ENCODE data around the gene ATP2C1.

Gene ATP2C1, protein sequence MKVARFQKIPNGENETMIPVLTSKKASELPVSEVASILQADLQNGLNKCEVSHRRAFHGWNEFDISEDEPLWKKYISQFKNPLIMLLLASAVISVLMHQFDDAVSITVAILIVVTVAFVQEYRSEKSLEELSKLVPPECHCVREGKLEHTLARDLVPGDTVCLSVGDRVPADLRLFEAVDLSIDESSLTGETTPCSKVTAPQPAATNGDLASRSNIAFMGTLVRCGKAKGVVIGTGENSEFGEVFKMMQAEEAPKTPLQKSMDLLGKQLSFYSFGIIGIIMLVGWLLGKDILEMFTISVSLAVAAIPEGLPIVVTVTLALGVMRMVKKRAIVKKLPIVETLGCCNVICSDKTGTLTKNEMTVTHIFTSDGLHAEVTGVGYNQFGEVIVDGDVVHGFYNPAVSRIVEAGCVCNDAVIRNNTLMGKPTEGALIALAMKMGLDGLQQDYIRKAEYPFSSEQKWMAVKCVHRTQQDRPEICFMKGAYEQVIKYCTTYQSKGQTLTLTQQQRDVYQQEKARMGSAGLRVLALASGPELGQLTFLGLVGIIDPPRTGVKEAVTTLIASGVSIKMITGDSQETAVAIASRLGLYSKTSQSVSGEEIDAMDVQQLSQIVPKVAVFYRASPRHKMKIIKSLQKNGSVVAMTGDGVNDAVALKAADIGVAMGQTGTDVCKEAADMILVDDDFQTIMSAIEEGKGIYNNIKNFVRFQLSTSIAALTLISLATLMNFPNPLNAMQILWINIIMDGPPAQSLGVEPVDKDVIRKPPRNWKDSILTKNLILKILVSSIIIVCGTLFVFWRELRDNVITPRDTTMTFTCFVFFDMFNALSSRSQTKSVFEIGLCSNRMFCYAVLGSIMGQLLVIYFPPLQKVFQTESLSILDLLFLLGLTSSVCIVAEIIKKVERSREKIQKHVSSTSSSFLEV
- 53.8 to 60.8 (median 56.4) reads per million in 3 donors for total RNA-seq

- no peaks in the 10 kb centered on the region for H3K9me3 ChIP-seq (ENCODE audit: control insufficient read depth, low read length)
- H3K27ac ChIP-seq (ENCODE audit: insufficient read depth, low read length, poor library complexity, severe bottlenecking), result peak within 1 kb of the TSS; percentile 98
- H3K4me1 ChIP-seq (ENCODE audit: control insufficient read depth, insufficient read depth, low read length, poor library complexity, severe bottlenecking), result peaks cover 9% of the 10 kb centered on the region
- DNase-seq, result peak; percentile 82 to 89 (median 85)
- no peaks in the 10 kb centered on the region for H3K27me3 ChIP-seq (replicated peaks; ENCODE audit: control insufficient read depth, insufficient read depth, low read length, poor library complexity, severe bottlenecking)
- no peaks in the 10 kb centered on the region for H3K36me3 ChIP-seq (ENCODE audit: control insufficient read depth, insufficient read depth, low read length)
- H3K4me3 ChIP-seq (ENCODE audit: insufficient read depth, low read depth, low read length, poor library complexity, severe bottlenecking), result peak within 1 kb of the TSS; percentile 98
Observed at GRCh38 chr3:130893376-130894129, at the start of gene ATP2C1. Gene ATP2C1, plus strand, starts transcription at chr3:130894084. Its CDS starts 686 bp downstream, at chr3:130894770.

DNA sequence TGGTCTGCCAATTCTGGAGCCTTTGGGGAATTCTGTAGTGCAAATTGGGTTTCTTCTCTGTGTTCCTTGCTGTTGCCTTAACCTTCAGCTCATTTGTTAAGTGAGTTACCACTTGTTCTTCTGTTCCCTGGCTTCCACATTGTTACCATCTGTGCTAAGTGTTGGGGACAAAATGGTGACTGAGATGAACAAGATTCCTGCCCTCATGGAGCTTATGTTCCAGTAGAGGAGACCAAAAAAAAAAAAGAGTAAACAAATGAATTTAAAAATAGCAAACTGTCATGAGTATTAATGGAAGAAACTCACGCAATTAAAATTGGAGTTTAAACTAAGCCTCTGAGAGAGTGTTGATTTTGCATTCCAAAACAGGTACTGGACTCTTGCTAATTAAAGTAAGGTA is 49.4 kb upstream of the ATP2C1 start:
- no peak overlapping the region for H3K4me3 ChIP-seq (ENCODE audit: insufficient read depth, low read depth, low read length, poor library complexity, severe bottlenecking)
- no peaks in the 10 kb centered on the region for H3K4me1 ChIP-seq (ENCODE audit: control insufficient read depth, insufficient read depth, low read length, poor library complexity, severe bottlenecking)
- H3K27me3 ChIP-seq (replicated peaks; ENCODE audit: control insufficient read depth, insufficient read depth, low read length, poor library complexity, severe bottlenecking), result no peaks in the 10 kb centered on the region
- no peaks in the 10 kb centered on the region for H3K36me3 ChIP-seq (ENCODE audit: control insufficient read depth, insufficient read depth, low read length)
- no peak overlapping the region for H3K27ac ChIP-seq (ENCODE audit: insufficient read depth, low read length, poor library complexity, severe bottlenecking)
- no peak for DNase-seq
- H3K9me3 ChIP-seq (ENCODE audit: control insufficient read depth, low read length), result no peaks in the 10 kb centered on the region

DNA sequence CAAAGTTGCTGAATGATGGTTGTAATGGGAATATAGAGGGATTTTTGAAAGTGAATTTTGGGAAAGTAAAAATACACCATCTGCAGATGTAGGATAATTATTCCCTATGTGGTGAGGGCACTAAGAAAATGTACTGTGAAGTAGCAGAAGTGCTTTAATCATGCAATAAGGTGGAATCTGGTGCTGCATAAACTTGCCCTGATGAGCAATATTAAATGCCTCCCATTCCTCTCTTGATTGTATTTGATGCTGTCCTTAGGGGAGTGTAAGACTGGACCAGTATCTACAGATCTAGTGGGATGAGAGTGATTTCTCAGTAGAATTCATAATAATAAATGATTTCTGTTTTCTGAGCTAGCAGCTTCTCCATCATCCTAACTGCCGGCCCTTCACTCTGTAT is 47.7 kb upstream of the ATP2C1 start:
- Histone ChIP-seq H3K27me3 (replicated peaks; ENCODE audit: control insufficient read depth, insufficient read depth, low read length, poor library complexity, severe bottlenecking) (no peaks in the 10 kb centered on the region), H3K4me1 (ENCODE audit: control insufficient read depth, insufficient read depth, low read length, poor library complexity, severe bottlenecking) (peaks cover 2% of the 10 kb centered on the region), H3K4me3 (ENCODE audit: insufficient read depth, low read depth, low read length, poor library complexity, severe bottlenecking) (no peak overlapping the region), H3K36me3 (ENCODE audit: control insufficient read depth, insufficient read depth, low read length) (no peaks in the 10 kb centered on the region), H3K9me3 (ENCODE audit: control insufficient read depth, low read length) (no peaks in the 10 kb centered on the region), H3K27ac (ENCODE audit: insufficient read depth, low read length, poor library complexity, severe bottlenecking) (no peak overlapping the region)
- no peak for DNase-seq

DNA sequence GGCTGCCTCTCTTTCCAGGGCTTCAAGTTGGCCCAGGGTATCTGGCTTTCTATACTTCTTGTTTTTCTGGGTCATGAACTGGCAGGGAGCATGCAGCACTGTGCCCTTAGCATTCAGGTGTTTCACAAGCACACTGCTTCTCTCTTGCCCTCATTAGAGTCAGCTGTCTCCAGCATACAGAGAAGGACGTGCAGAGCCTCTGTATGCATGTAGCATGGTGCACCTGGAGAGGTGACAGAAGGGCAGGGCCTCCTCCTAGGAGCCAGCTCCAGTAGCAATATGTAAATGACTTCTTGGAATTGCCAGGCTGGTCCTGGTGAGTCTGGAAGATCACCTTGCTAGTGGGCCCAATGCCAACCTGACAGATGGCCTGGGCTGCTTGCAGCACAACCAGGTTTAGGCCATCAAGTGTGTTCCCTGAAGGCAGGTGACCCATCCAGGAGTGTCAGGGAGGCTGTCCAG is 44.8 kb upstream of the ATP2C1 start:
- H3K27ac ChIP-seq (ENCODE audit: insufficient read depth, low read length, poor library complexity, severe bottlenecking), result no peak overlapping the region
- H3K4me3 ChIP-seq (ENCODE audit: insufficient read depth, low read depth, low read length, poor library complexity, severe bottlenecking), result no peak overlapping the region
- no peak for DNase-seq

GRCh38 chr3:130850044-130850797 is 43.7 kb upstream of the ATP2C1 start:
- DNase-seq, result peak; percentile 2 to 17 (median 16)

More for the DNA sequence above, 44.8 kb upstream of the ATP2C1 start:
- Histone ChIP-seq H3K36me3 (ENCODE audit: control insufficient read depth, insufficient read depth, low read length) (no peaks in the 10 kb centered on the region), H3K9me3 (ENCODE audit: control insufficient read depth, low read length) (no peaks in the 10 kb centered on the region), H3K4me1 (ENCODE audit: control insufficient read depth, insufficient read depth, low read length, poor library complexity, severe bottlenecking) (peaks cover 2% of the 10 kb centered on the region), H3K27me3 (replicated peaks; ENCODE audit: control insufficient read depth, insufficient read depth, low read length, poor library complexity, severe bottlenecking) (no peaks in the 10 kb centered on the region)

DNA sequence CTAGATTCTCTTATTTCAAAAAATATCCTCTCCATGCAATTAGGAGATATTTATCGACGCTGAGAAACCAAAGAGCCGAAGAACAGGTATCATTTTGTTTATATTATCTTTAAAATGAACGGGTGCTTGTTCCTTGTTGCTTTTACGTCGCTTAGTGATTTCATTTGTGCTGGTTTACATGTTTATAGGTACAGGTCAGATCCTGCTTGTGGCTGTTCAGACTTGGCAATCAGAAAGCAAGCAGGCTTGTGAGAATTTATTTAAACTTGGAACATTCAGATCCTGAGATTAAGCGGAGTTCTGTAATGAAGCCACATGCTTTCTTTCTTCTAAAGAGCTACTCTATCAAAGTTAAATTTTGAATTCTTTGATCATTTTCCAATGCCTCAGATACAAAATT is 43.0 kb upstream of the ATP2C1 start:
- H3K36me3 ChIP-seq (ENCODE audit: control insufficient read depth, insufficient read depth, low read length), result no peaks in the 10 kb centered on the region
- no peak for DNase-seq
- no peak overlapping the region for H3K4me3 ChIP-seq (ENCODE audit: insufficient read depth, low read depth, low read length, poor library complexity, severe bottlenecking)
- peaks cover 2% of the 10 kb centered on the region for H3K4me1 ChIP-seq (ENCODE audit: control insufficient read depth, insufficient read depth, low read length, poor library complexity, severe bottlenecking)
- no peak overlapping the region for H3K27ac ChIP-seq (ENCODE audit: insufficient read depth, low read length, poor library complexity, severe bottlenecking)
- no peaks in the 10 kb centered on the region for H3K27me3 ChIP-seq (replicated peaks; ENCODE audit: control insufficient read depth, insufficient read depth, low read length, poor library complexity, severe bottlenecking)
- no peaks in the 10 kb centered on the region for H3K9me3 ChIP-seq (ENCODE audit: control insufficient read depth, low read length)

More at GRCh38 chr3:130850044-130850797, 43.7 kb upstream of the ATP2C1 start:
- Histone ChIP-seq H3K4me1 (ENCODE audit: control insufficient read depth, insufficient read depth, low read length, poor library complexity, severe bottlenecking) (peaks cover 2% of the 10 kb centered on the region), H3K9me3 (ENCODE audit: control insufficient read depth, low read length) (no peaks in the 10 kb centered on the region), H3K36me3 (ENCODE audit: control insufficient read depth, insufficient read depth, low read length) (no peaks in the 10 kb centered on the region), H3K27me3 (replicated peaks; ENCODE audit: control insufficient read depth, insufficient read depth, low read length, poor library complexity, severe bottlenecking) (no peaks in the 10 kb centered on the region), H3K4me3 (ENCODE audit: insufficient read depth, low read depth, low read length, poor library complexity, severe bottlenecking) (no peak overlapping the region), H3K27ac (ENCODE audit: insufficient read depth, low read length, poor library complexity, severe bottlenecking) (no peak overlapping the region)

GRCh38 chr3:130851277-130851676 is 42.6 kb upstream of the ATP2C1 start:
- Histone ChIP-seq H3K27me3 (replicated peaks; ENCODE audit: control insufficient read depth, insufficient read depth, low read length, poor library complexity, severe bottlenecking) (no peaks in the 10 kb centered on the region), H3K36me3 (ENCODE audit: control insufficient read depth, insufficient read depth, low read length) (no peaks in the 10 kb centered on the region), H3K27ac (ENCODE audit: insufficient read depth, low read length, poor library complexity, severe bottlenecking) (no peak overlapping the region), H3K9me3 (ENCODE audit: control insufficient read depth, low read length) (no peaks in the 10 kb centered on the region), H3K4me1 (ENCODE audit: control insufficient read depth, insufficient read depth, low read length, poor library complexity, severe bottlenecking) (peaks cover 2% of the 10 kb centered on the region), H3K4me3 (ENCODE audit: insufficient read depth, low read depth, low read length, poor library complexity, severe bottlenecking) (no peak overlapping the region)
- no peak for DNase-seq

DNA sequence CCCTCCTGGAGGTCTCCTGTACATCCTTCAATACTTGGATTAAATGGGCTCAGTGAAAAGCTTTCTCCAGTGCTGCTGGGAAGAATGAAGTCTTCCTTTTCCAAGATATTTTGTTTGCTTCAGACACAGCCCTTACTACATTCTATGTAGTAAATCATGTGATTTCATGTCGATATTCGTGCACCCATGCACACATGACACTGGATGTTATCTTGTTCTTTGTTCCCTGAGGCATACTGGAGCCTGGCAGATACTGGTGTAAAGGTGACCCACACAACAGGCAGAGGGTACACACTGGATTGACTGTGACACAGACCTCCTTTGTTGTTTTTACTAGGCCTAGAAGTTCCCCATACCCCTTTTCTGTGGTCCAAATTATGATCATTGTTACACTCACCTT is 40.3 kb upstream of the ATP2C1 start:
- Histone ChIP-seq H3K36me3 (ENCODE audit: control insufficient read depth, insufficient read depth, low read length) (no peaks in the 10 kb centered on the region), H3K27me3 (replicated peaks; ENCODE audit: control insufficient read depth, insufficient read depth, low read length, poor library complexity, severe bottlenecking) (no peaks in the 10 kb centered on the region), H3K4me1 (ENCODE audit: control insufficient read depth, insufficient read depth, low read length, poor library complexity, severe bottlenecking) (peaks cover 2% of the 10 kb centered on the region), H3K4me3 (ENCODE audit: insufficient read depth, low read depth, low read length, poor library complexity, severe bottlenecking) (no peak overlapping the region), H3K9me3 (ENCODE audit: control insufficient read depth, low read length) (no peaks in the 10 kb centered on the region), H3K27ac (ENCODE audit: insufficient read depth, low read length, poor library complexity, severe bottlenecking) (no peak overlapping the region)
- no peak for DNase-seq

- Histone ChIP-seq H3K9me3 (ENCODE audit: control insufficient read depth, low read length) (no peaks in the 10 kb centered on the region), H3K36me3 (ENCODE audit: control insufficient read depth, insufficient read depth, low read length) (no peaks in the 10 kb centered on the region), H3K27ac (ENCODE audit: insufficient read depth, low read length, poor library complexity, severe bottlenecking) (no peak overlapping the region), H3K27me3 (replicated peaks; ENCODE audit: control insufficient read depth, insufficient read depth, low read length, poor library complexity, severe bottlenecking) (no peaks in the 10 kb centered on the region), H3K4me3 (ENCODE audit: insufficient read depth, low read depth, low read length, poor library complexity, severe bottlenecking) (no peak overlapping the region), H3K4me1 (ENCODE audit: control insufficient read depth, insufficient read depth, low read length, poor library complexity, severe bottlenecking) (peaks cover 2% of the 10 kb centered on the region)
- DNase-seq, result no peak
Observed at GRCh38 chr3:130854208-130854864, 39.5 kb upstream of the ATP2C1 start.
